NCI-H69 (cell line): ENCODE data around the gene FBXL19.

ENCODE experiments used
- DNase-seq: peaks from one replicate; lab custom pipeline; 2025; lab: John Stamatoyannopoulos, UW

FBXL19 gene

GRCh38 chr16:30894540-30895368 is 28.6 kb upstream of the FBXL19 start:
- DNase-seq, result no peak

- DNase-seq, result no peak
Measured at GRCh38 chr16:30895627-30896260, 27.6 kb upstream of the FBXL19 start.

- DNase-seq, result peak; percentile 72
Measured at GRCh38 chr16:30896261-30896888, 27.0 kb upstream of the FBXL19 start, which contains the start of gene CTF1. TSS of gene CTF1 (plus strand) at chr16:30896614. CDS start at chr16:30896644, 30 bp downstream.

GRCh38 chr16:30896889-30897733 is 26.3 kb upstream of the FBXL19 start:
- DNase-seq, result peak; percentile 94

- no peak for DNase-seq
Measured at GRCh38 chr16:30899794-30900193, 23.6 kb upstream of the FBXL19 start.

GRCh38 chr16:30900588-30900987 is 22.8 kb upstream of the FBXL19 start:
- no peak for DNase-seq

GRCh38 chr16:30901201-30902028 is 22.0 kb upstream of the FBXL19 start:
- DNase-seq, result no peak

- DNase-seq, result peak; percentile 83
Measured at GRCh38 chr16:30902029-30902972, 21.1 kb upstream of the FBXL19 start.

- DNase-seq, result no peak
Measured at GRCh38 chr16:30903002-30903401, 20.4 kb upstream of the FBXL19 start.

- peak; percentile 48 for DNase-seq
Measured at GRCh38 chr16:30903596-30903995, 19.8 kb upstream of the FBXL19 start.

- DNase-seq, result no peak
Measured at GRCh38 chr16:30904114-30904780, 19.1 kb upstream of the FBXL19 start.

- no peak for DNase-seq
Measured at GRCh38 chr16:30907064-30907463, 16.3 kb upstream of the FBXL19 start.

- no peak for DNase-seq
Measured at GRCh38 chr16:30910427-30911029, 12.8 kb upstream of the FBXL19 start.

GRCh38 chr16:30912794-30913412 is 10.5 kb upstream of the FBXL19 start:
- DNase-seq, result no peak

- no peak for DNase-seq
Measured at GRCh38 chr16:30914830-30915229, 8.5 kb upstream of the FBXL19 start.

- DNase-seq, result no peak
Measured at GRCh38 chr16:30918614-30919013, 4.8 kb upstream of the FBXL19 start.

- no peak for DNase-seq
Measured at GRCh38 chr16:30920891-30921290, 2.5 kb upstream of the FBXL19 start.

GRCh38 chr16:30921459-30921747 is 2.0 kb upstream of the FBXL19 start:
- DNase-seq, result no peak
